ENCODE results near the gene PLCH1. TPM values are rescaled to one million over a fixed set of nuclear protein-coding genes. Genes with fewer than 3 reads are reported as not detected.

Gene PLCH1
- total and polyA plus RNA-seq, 2 experiments from 2014 or later = 8.1 to 25.3 TPM

DNA sequence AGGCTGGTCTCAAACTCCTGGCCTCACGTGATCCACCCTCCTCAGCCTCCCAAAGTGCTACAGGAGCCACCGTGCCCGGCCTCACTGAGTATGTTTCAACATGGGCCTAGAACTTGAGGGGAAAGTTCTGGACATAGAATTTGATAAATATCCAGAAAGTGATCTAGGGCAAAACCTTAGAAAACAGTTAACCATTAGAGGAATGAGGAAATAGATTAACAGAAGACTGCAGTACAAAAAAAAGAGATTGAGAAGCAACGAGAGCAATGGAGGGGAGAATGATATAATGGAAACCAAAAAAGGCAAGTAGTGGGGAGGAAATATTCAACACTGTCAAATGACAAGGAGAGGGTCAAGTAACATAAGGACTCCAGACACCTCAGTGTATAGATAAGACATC, 191.5 kb downstream of the PLCH1 start:
- Mint-ChIP-seq H3K9me3 (no peaks in the 10 kb centered on the region), H3K27ac (no peak overlapping the region), H3K36me3 (ENCODE audit: low read depth) (peaks cover 14% of the 10 kb centered on the region; the same call in 2 of the 3 replicates), H3K27me3 (ENCODE audit: insufficient read depth, low read depth, poor library complexity) (no peaks in the 10 kb centered on the region), H3K4me1 (no peaks in the 10 kb centered on the region), H3K4me3 (no peak overlapping the region)
- no peaks in the 10 kb centered on the region for H3K79me2 ChIP-seq (replicated peaks; ENCODE audit: insufficient read depth)
- no peaks in the 10 kb centered on the region for H3K4me1 ChIP-seq (ENCODE audit: insufficient read depth)
- H3K4me3 ChIP-seq = no peak overlapping the region
- no peaks in the 10 kb centered on the region for H3K9me2 ChIP-seq (ENCODE audit: insufficient read depth)
- no peaks in the 10 kb centered on the region for H4K20me1 ChIP-seq (replicated peaks; ENCODE audit: insufficient read depth)
- no peak overlapping the region for H2AFZ ChIP-seq
- no peak for ATAC-seq
- H3K27me3 ChIP-seq (ENCODE audit: insufficient read depth) = no peaks in the 10 kb centered on the region
- H3K4me2 ChIP-seq = no peak overlapping the region
- no peak for DNase-seq (ENCODE audit: low spot score)
- H3K27ac ChIP-seq (ENCODE audit: low read depth) = no peak overlapping the region
- TF ChIP-seq ZNF114 (CRISPR knock-in tag; IDR thresholded peaks at IDR 0.05) (no peak), EZH2 (IDR thresholded peaks at IDR 0.05; ENCODE audit: low read depth, unreplicated experiment) (no peak), ZNF331 (CRISPR knock-in tag; IDR thresholded peaks at IDR 0.05; ENCODE audit: low read depth) (no peak)
- no peaks in the 10 kb centered on the region for H3K36me3 ChIP-seq (ENCODE audit: insufficient read depth)
- no peaks in the 10 kb centered on the region for H3F3A ChIP-seq (replicated peaks; ENCODE audit: low read depth)

DNA sequence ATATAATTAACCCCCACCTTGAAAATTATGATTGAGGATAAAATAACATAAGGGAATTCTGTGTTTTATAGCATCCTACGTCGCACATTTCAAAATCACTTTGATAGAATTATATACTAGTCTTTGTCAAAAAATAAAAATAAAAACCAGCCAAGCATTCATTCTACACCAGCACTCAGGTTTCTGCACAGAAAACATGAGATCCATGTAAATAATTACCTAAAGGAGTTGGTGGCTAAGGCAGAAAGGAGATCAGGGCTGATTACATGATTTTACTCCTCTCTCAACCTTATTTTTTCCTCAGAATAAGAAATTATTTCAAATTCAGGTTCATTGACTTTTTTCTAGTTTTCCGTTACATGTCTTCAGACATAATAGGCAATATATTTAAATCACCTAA, 194.5 kb downstream of the PLCH1 start:
- H3K27me3 ChIP-seq (ENCODE audit: insufficient read depth) = no peaks in the 10 kb centered on the region
- H3F3A ChIP-seq (replicated peaks; ENCODE audit: low read depth) = no peaks in the 10 kb centered on the region
- H3K27ac ChIP-seq (ENCODE audit: low read depth) = no peak overlapping the region
- Mint-ChIP-seq H3K4me3 (no peak overlapping the region), H3K36me3 (ENCODE audit: low read depth) (peaks cover 19% of the 10 kb centered on the region; the same call in 2 of the 3 replicates), H3K27me3 (ENCODE audit: insufficient read depth, low read depth, poor library complexity) (no peaks in the 10 kb centered on the region), H3K4me1 (no peaks in the 10 kb centered on the region), H3K27ac (no peak overlapping the region), H3K9me3 (no peaks in the 10 kb centered on the region)
- H3K36me3 ChIP-seq (ENCODE audit: insufficient read depth) = no peaks in the 10 kb centered on the region
- TF ChIP-seq, protein P1, sequence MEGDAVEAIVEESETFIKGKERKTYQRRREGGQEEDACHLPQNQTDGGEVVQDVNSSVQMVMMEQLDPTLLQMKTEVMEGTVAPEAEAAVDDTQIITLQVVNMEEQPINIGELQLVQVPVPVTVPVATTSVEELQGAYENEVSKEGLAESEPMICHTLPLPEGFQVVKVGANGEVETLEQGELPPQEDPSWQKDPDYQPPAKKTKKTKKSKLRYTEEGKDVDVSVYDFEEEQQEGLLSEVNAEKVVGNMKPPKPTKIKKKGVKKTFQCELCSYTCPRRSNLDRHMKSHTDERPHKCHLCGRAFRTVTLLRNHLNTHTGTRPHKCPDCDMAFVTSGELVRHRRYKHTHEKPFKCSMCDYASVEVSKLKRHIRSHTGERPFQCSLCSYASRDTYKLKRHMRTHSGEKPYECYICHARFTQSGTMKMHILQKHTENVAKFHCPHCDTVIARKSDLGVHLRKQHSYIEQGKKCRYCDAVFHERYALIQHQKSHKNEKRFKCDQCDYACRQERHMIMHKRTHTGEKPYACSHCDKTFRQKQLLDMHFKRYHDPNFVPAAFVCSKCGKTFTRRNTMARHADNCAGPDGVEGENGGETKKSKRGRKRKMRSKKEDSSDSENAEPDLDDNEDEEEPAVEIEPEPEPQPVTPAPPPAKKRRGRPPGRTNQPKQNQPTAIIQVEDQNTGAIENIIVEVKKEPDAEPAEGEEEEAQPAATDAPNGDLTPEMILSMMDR (conservative IDR thresholded peaks at IDR 0.05; ENCODE audit: low read depth in 2 of 2) = no peak
- TF ChIP-seq EZH2 (IDR thresholded peaks at IDR 0.05; ENCODE audit: low read depth, unreplicated experiment) (no peak), NANOG (IDR thresholded peaks at IDR 0.05; ENCODE audit: borderline replicate concordance) (no peak), POLR2AphosphoS5 (IDR thresholded peaks at IDR 0.05; ENCODE audit: low read depth) (no peak), CREB1 (CRISPR knock-in tag; IDR thresholded peaks at IDR 0.05; ENCODE audit: low read depth) (no peak), ZNF114 (CRISPR knock-in tag; IDR thresholded peaks at IDR 0.05) (no peak)
- TF ChIP-seq, protein P2, sequence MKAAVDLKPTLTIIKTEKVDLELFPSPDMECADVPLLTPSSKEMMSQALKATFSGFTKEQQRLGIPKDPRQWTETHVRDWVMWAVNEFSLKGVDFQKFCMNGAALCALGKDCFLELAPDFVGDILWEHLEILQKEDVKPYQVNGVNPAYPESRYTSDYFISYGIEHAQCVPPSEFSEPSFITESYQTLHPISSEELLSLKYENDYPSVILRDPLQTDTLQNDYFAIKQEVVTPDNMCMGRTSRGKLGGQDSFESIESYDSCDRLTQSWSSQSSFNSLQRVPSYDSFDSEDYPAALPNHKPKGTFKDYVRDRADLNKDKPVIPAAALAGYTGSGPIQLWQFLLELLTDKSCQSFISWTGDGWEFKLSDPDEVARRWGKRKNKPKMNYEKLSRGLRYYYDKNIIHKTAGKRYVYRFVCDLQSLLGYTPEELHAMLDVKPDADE (IDR thresholded peaks at IDR 0.05) = no peak
- TF ChIP-seq, protein P3, sequence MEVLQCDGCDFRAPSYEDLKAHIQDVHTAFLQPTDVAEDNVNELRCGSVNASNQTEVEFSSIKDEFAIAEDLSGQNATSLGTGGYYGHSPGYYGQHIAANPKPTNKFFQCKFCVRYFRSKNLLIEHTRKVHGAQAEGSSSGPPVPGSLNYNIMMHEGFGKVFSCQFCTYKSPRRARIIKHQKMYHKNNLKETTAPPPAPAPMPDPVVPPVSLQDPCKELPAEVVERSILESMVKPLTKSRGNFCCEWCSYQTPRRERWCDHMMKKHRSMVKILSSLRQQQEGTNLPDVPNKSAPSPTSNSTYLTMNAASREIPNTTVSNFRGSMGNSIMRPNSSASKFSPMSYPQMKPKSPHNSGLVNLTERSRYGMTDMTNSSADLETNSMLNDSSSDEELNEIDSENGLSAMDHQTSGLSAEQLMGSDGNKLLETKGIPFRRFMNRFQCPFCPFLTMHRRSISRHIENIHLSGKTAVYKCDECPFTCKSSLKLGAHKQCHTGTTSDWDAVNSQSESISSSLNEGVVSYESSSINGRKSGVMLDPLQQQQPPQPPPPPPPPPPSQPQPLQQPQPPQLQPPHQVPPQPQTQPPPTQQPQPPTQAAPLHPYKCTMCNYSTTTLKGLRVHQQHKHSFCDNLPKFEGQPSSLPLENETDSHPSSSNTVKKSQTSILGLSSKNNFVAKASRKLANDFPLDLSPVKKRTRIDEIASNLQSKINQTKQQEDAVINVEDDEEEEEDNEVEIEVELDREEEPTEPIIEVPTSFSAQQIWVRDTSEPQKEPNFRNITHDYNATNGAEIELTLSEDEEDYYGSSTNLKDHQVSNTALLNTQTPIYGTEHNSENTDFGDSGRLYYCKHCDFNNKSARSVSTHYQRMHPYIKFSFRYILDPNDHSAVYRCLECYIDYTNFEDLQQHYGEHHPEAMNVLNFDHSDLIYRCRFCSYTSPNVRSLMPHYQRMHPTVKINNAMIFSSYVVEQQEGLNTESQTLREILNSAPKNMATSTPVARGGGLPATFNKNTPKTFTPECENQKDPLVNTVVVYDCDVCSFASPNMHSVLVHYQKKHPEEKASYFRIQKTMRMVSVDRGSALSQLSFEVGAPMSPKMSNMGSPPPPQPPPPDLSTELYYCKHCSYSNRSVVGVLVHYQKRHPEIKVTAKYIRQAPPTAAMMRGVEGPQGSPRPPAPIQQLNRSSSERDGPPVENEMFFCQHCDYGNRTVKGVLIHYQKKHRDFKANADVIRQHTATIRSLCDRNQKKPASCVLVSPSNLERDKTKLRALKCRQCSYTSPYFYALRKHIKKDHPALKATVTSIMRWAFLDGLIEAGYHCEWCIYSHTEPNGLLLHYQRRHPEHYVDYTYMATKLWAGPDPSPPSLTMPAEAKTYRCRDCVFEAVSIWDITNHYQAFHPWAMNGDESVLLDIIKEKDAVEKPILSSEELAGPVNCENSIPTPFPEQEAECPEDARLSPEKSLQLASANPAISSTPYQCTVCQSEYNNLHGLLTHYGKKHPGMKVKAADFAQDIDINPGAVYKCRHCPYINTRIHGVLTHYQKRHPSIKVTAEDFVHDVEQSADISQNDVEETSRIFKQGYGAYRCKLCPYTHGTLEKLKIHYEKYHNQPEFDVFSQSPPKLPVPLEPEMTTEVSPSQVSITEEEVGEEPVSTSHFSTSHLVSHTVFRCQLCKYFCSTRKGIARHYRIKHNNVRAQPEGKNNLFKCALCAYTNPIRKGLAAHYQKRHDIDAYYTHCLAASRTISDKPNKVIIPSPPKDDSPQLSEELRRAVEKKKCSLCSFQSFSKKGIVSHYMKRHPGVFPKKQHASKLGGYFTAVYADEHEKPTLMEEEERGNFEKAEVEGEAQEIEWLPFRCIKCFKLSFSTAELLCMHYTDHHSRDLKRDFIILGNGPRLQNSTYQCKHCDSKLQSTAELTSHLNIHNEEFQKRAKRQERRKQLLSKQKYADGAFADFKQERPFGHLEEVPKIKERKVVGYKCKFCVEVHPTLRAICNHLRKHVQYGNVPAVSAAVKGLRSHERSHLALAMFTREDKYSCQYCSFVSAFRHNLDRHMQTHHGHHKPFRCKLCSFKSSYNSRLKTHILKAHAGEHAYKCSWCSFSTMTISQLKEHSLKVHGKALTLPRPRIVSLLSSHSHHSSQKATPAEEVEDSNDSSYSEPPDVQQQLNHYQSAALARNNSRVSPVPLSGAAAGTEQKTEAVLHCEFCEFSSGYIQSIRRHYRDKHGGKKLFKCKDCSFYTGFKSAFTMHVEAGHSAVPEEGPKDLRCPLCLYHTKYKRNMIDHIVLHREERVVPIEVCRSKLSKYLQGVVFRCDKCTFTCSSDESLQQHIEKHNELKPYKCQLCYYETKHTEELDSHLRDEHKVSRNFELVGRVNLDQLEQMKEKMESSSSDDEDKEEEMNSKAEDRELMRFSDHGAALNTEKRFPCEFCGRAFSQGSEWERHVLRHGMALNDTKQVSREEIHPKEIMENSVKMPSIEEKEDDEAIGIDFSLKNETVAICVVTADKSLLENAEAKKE (CRISPR knock-in tag; IDR thresholded peaks at IDR 0.05) = no peak
- no peaks in the 10 kb centered on the region for H4K20me1 ChIP-seq (replicated peaks; ENCODE audit: insufficient read depth)
- no peak overlapping the region for H3K4me2 ChIP-seq
- H3K4me3 ChIP-seq = no peak overlapping the region
- H2AFZ ChIP-seq = no peak overlapping the region
- no peak for ATAC-seq
- DNase-seq (ENCODE audit: low spot score) = no peak
- H3K79me2 ChIP-seq (replicated peaks; ENCODE audit: insufficient read depth) = no peaks in the 10 kb centered on the region
- H3K4me1 ChIP-seq (ENCODE audit: insufficient read depth) = no peaks in the 10 kb centered on the region
- no peaks in the 10 kb centered on the region for H3K9me2 ChIP-seq (ENCODE audit: insufficient read depth)
